Esophagus muscularis mucosa (tissue), 4 donors: Measurements from ENCODE around the gene CORIN. TPM values are rescaled to one million over a fixed set of nuclear protein-coding genes. Genes with fewer than 3 reads are reported as not detected.

Source experiments
- DNase-seq: peaks from one replicate; pipeline ENCODE4 v3.0.0-alpha.2; 2017; ENCODE audit errors: extremely low spot score
- H3K27ac ChIP-seq, 4 donors: fragments of 200-600 bp; sonication (generic); replicated peaks in 1 of 4; 1 replicate in 3 of 4; 2 replicates in 1 of 4; pipeline ENCODE4 v1.5.1; 2016 to 2019; ENCODE audit warnings: mild to moderate bottlenecking in 1 of 4
- H3K27me3 ChIP-seq, 4 donors: fragments of 200-600 bp; sonication (generic); one replicate each; pipeline versions ENCODE4 v1.5.1 to v1.6.0; 2016 to 2019
- H3K36me3 ChIP-seq, 4 donors: fragments of 200-600 bp; sonication (generic); one replicate each; pipeline ENCODE4 v1.5.1; 2016 to 2019
- H3K4me1 ChIP-seq, 4 donors: fragments of 200-600 bp; sonication (generic); one replicate each; pipeline ENCODE4 v1.5.1; 2016 to 2019
- H3K4me3 ChIP-seq, 4 donors: fragments of 200-600 bp; sonication (generic); 1 replicate in 2 of 4; 2 replicates in 2 of 4; pipeline ENCODE4 v1.5.1; 2016 to 2019; ENCODE audit warnings: mild to moderate bottlenecking in 4 of 4, moderate library complexity in 1 of 4
- H3K9me3 ChIP-seq, 4 donors: fragments of 200-600 bp; sonication (generic); 1 replicate in 3 of 4; 2 replicates in 1 of 4; pipeline ENCODE4 v1.5.1; 2016 to 2019
- EP300 ChIP-seq: sonication (generic); formaldehyde crosslinking; IDR thresholded peaks from one replicate; pipeline ENCODE4 v1.6.1; 2017; ENCODE audit warnings: antibody characterized with exemption
- POLR2A ChIP-seq: fragments of 450-650 bp; IDR thresholded peaks from one replicate; pipeline ENCODE4 v1.6.1; 2017; ENCODE audit warnings: antibody characterized with exemption, moderate library complexity, mild to moderate bottlenecking, low read depth
- POLR2AphosphoS5 ChIP-seq, 2 donors: sonication (generic); formaldehyde crosslinking; IDR thresholded peaks; one replicate each; pipeline ENCODE4 v1.6.1; 2017; ENCODE audit warnings: antibody characterized with exemption in 2 of 2
- WGBS: methylation state at CpG from one replicate; pipeline ENCODE4 v1.1.5; 2018; 5-methylcytosine and 5-hydroxymethylcytosine counted together
- intact Hi-C: fragments of 100-400 bp; cut with DNase I; formaldehyde crosslinking; loops from one replicate; pipeline ENCODE4 v1.15.1; 2023
- total RNA-seq, 4 donors: library from RNA; depleted of rRNA; stranded (reverse); fragments of >200 nt; gene quantifications; one replicate each; pipeline versions ENCODE4 v1.1.0 to v1.2.1, GENCODE V29; 2016
- TF ChIP-seq, protein P1 (sequence below), 3 experiments: fragments of 200-600 bp in 2 of 3; fragments of 450-650 bp in 1 of 3; sonication (generic) in 2 of 3; IDR thresholded peaks; one replicate each; pipeline ENCODE4 v1.5.1; 2017 to 2019; ENCODE audit warnings: antibody characterized with exemption in 3 of 3, mild to moderate bottlenecking in 2 of 3, moderate library complexity in 1 of 3

CORIN gene
- total RNA-seq, 4 donors from 2014 or later = 1.2 to 4.8 (median 2.8) TPM

GRCh38 chr4:47597696-47598095 is 240.2 kb downstream of the CORIN start:
- WGBS = 61% methylated on average over 1 of the region's 1 CpG

GRCh38 chr4:47590325-47590724 is 247.5 kb downstream of the CORIN start:
- TF ChIP-seq POLR2A = no peak
- TF ChIP-seq POLR2AphosphoS5 (IDR thresholded peaks at IDR 0.05) = no peak
- no peak for TF ChIP-seq EP300
- TF ChIP-seq, protein P1, sequence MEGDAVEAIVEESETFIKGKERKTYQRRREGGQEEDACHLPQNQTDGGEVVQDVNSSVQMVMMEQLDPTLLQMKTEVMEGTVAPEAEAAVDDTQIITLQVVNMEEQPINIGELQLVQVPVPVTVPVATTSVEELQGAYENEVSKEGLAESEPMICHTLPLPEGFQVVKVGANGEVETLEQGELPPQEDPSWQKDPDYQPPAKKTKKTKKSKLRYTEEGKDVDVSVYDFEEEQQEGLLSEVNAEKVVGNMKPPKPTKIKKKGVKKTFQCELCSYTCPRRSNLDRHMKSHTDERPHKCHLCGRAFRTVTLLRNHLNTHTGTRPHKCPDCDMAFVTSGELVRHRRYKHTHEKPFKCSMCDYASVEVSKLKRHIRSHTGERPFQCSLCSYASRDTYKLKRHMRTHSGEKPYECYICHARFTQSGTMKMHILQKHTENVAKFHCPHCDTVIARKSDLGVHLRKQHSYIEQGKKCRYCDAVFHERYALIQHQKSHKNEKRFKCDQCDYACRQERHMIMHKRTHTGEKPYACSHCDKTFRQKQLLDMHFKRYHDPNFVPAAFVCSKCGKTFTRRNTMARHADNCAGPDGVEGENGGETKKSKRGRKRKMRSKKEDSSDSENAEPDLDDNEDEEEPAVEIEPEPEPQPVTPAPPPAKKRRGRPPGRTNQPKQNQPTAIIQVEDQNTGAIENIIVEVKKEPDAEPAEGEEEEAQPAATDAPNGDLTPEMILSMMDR (IDR thresholded peaks at IDR 0.05) = no peak
- WGBS = 9% methylated on average over 1 of the region's 1 CpG
- no peaks in the 10 kb centered on the region for H3K4me1 ChIP-seq
- no peak for DNase-seq
- H3K36me3 ChIP-seq = peaks cover 40 to 83% (median 68%) of the 10 kb centered on the region in 4 donors
- no peak overlapping the region for H3K4me3 ChIP-seq
- intact Hi-C loops = no loop called here
- H3K27me3 ChIP-seq = no peaks in the 10 kb centered on the region
- peaks cover 0 to 15% (median 8%) of the 10 kb centered on the region in 4 donors for H3K9me3 ChIP-seq
- no peak overlapping the region for H3K27ac ChIP-seq

More at GRCh38 chr4:47597696-47598095, 240.2 kb downstream of the CORIN start:
- Histone ChIP-seq H3K36me3 (peaks cover 0 to 10% (median 3%) of the 10 kb centered on the region in 4 donors), H3K27me3 (no peaks in the 10 kb centered on the region), H3K4me1 (peaks cover 0 to 6% (median 2%) of the 10 kb centered on the region in 4 donors), H3K9me3 (peaks cover 0 to 2% (median 0%) of the 10 kb centered on the region in 4 donors), H3K27ac (no peak overlapping the region), H3K4me3 (no peak overlapping the region)
- intact Hi-C loops = no loop called here
- DNase-seq = no peak
- TF ChIP-seq, protein P1 (IDR thresholded peaks at IDR 0.05) = no peak
- TF ChIP-seq POLR2AphosphoS5 (IDR thresholded peaks at IDR 0.05) (no peak), EP300 (no peak), POLR2A (no peak)

- TF ChIP-seq, protein P1 (IDR thresholded peaks at IDR 0.05) = no peak
- intact Hi-C loops = no loop called here
- peaks cover 0 to 11% (median 9%) of the 10 kb centered on the region in 4 donors for H3K4me1 ChIP-seq
- DNase-seq = no peak
- H3K36me3 ChIP-seq = peaks cover 23 to 95% (median 47%) of the 10 kb centered on the region in 4 donors
- H3K9me3 ChIP-seq = no peaks in the 10 kb centered on the region
- no peaks in the 10 kb centered on the region for H3K27me3 ChIP-seq
- H3K27ac ChIP-seq = peak overlapping the region; percentile 68 to 76 (median 70)
- H3K4me3 ChIP-seq = no peak overlapping the region
- WGBS = 86% methylated on average over 3 of the region's 3 CpGs
Observed at GRCh38 chr4:47579235-47579634, 258.6 kb downstream of the CORIN start.

DNA sequence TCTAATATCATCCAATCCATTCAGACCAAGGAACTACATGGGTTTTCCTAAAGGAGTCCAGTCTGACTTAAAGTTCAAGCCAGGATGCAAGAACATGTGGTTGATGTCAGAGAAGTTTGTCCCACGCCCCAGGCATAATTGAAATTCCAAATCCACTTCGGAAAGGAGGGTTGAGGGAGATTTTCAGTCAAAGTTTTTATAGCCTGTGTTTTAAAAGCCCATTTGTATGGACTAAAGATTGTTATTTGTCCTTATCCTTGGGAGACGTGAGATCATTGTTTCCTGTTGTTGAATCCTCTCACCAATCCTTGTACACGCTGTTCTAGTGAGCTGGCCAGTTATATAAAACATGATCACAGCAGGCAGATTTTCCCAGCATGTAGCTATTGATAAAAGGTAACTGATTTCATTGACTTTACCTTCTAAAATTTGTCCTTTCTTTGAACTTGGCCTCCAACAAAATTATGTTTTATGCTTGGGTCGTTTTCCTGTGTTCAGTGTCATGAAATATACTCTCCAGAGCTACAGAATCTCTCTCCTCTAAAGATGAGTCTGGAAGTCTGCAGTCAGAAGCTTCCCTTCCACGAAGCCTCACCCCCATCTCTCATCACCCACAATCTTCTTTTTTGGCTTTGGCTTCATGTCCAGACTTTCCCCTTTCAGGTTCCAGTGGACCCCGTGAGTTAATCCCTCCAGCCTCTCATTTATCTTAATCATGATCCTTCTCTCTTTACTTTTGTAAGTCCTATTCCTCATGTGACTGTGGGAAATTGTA is 259.9 kb downstream of the CORIN start:
- H3K27ac ChIP-seq = peak overlapping the region; percentile 68 to 76 (median 70)
- TF ChIP-seq POLR2AphosphoS5 (IDR thresholded peaks at IDR 0.05) (peak; percentile 56 to 69), EP300 (no peak)
- H3K4me3 ChIP-seq = no peak overlapping the region
- H3K4me1 ChIP-seq = peaks cover 0 to 11% (median 9%) of the 10 kb centered on the region in 4 donors
- no peaks in the 10 kb centered on the region for H3K27me3 ChIP-seq
- H3K9me3 ChIP-seq = no peaks in the 10 kb centered on the region
- 46% methylated on average over 7 of the region's 7 CpGs for WGBS
- intact Hi-C loops = no loop called here
- peaks cover 31 to 97% (median 48%) of the 10 kb centered on the region in 4 donors for H3K36me3 ChIP-seq
- DNase-seq = no peak

GRCh38 chr4:47572981-47573380 is 264.9 kb downstream of the CORIN start:
- Histone ChIP-seq H3K4me3 (no peak overlapping the region), H3K27me3 (no peaks in the 10 kb centered on the region), H3K27ac (no peak overlapping the region), H3K9me3 (no peaks in the 10 kb centered on the region), H3K36me3 (peaks cover 32 to 94% (median 60%) of the 10 kb centered on the region in 4 donors), H3K4me1 (peaks cover 0 to 11% (median 7%) of the 10 kb centered on the region in 4 donors)
- WGBS = 81% methylated on average over 3 of the region's 3 CpGs
- intact Hi-C loops = no loop called here
- TF ChIP-seq POLR2AphosphoS5 (IDR thresholded peaks at IDR 0.05) (no peak), EP300 (no peak), POLR2A (no peak)
- TF ChIP-seq, protein P1 (IDR thresholded peaks at IDR 0.05) = no peak
- no peak for DNase-seq
